ENCODE measurements around the gene LSM4. TPM values are rescaled to one million over a fixed set of nuclear protein-coding genes. Genes with fewer than 3 reads are reported as not detected.

Gene LSM4
- total and polyA plus RNA-seq, 10 donors: 55.8 to 192 (median 80.2) TPM

DNA sequence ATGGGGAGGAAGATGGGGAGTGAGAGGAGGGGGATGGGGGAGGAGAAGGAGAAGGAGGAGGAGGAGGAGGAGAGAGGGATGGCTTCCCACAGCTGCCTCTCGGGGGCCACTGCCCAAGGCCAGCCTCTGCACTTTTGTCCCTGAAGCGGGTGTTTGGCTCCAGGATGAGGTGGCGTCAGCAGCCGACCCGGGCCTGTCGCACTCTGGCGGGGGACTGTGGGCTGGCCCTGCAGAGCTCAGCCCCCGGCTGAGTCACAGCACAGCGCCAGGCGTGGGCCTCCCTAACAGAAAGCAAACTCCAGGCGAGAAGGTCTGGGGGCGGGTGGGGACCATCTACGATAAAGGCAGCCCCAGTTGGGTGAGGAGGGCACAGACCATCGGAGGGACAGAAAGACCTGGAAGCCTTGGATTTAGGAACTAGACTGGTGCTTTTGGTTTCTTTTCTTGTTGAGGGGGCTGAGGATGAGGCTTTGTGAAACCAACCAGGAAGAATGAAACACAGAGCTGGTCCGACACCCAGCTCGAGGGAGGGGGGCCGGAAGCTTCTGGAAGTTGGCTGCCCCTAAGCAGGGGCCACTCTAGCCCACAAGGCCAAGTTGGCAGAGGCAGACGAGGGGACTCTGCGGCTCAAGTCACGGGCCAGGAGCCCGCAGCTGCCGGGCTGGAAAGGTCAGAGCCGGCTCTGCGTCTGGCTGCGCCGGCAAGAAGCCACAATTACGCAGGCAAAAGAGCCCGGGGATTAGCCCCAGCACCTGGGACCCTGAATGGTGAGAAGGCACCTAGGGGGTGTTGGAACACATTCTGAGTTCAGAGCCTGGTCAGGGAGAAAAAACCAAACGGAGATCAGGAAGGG lies 18.2 kb downstream of the LSM4 start:
- WGBS, 5 donors: 0% methylated on average over 25 to 29 of the region's 29 CpGs
- DNase-seq: peak; percentile 94

DNA sequence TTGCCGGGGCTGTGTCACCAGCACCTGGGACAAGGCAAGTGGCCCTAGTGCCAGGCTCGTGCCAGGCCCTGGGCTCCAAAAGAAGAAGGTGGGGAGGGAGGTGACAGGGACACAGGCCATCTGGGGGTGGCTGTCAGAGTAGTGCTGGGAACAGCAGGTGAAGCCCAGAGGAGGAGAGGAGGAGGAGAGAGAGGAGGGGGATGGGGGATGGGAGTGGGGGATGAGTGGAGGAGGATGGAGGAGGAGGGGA lies 18.7 kb downstream of the LSM4 start:
- peak overlapping the region; percentile 93 to 99 (median 98) for H3K27ac ChIP-seq
- no peak for TF ChIP-seq POLR2A (IDR thresholded peaks at IDR 0.05)
- TF ChIP-seq POLR2AphosphoS5 (IDR thresholded peaks at IDR 0.05): no peak
- TF ChIP-seq, protein P1, sequence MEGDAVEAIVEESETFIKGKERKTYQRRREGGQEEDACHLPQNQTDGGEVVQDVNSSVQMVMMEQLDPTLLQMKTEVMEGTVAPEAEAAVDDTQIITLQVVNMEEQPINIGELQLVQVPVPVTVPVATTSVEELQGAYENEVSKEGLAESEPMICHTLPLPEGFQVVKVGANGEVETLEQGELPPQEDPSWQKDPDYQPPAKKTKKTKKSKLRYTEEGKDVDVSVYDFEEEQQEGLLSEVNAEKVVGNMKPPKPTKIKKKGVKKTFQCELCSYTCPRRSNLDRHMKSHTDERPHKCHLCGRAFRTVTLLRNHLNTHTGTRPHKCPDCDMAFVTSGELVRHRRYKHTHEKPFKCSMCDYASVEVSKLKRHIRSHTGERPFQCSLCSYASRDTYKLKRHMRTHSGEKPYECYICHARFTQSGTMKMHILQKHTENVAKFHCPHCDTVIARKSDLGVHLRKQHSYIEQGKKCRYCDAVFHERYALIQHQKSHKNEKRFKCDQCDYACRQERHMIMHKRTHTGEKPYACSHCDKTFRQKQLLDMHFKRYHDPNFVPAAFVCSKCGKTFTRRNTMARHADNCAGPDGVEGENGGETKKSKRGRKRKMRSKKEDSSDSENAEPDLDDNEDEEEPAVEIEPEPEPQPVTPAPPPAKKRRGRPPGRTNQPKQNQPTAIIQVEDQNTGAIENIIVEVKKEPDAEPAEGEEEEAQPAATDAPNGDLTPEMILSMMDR (IDR thresholded peaks at IDR 0.05 in 8 of 11, conservative IDR thresholded peaks at IDR 0.05 in 3 of 11): no peak
- H3K9me3 ChIP-seq: no peaks in the 10 kb centered on the region
- peak overlapping the region; percentile 9 to 68 (median 33) for H3K4me3 ChIP-seq
- H3K4me1 ChIP-seq: peaks cover 61 to 91% (median 70%) of the 10 kb centered on the region in 6 donors
- WGBS, 5 donors: 2 to 12% (median 6%) methylated on average over 2 of the region's 2 CpGs
- H3K36me3 ChIP-seq: peaks cover 0 to 30% (median 8%) of the 10 kb centered on the region in 6 donors
- peak; percentile 83 for DNase-seq
- intact Hi-C loops (cut with DNase I; ENCODE audit: low total_unique reads): no loop called here
- no peaks in the 10 kb centered on the region for H3K27me3 ChIP-seq (replicated peaks in 1 of 7)

More for the DNA sequence above, 18.2 kb downstream of the LSM4 start:
- Histone ChIP-seq H3K36me3 (peaks cover 0 to 36% (median 13%) of the 10 kb centered on the region in 6 donors), H3K9me3 (no peaks in the 10 kb centered on the region), H3K4me3 (peak overlapping the region; percentile 1 to 68 (median 33)), H3K27ac (peak overlapping the region; percentile 93 to 99 (median 98)), H3K4me1 (peaks cover 61 to 96% (median 73%) of the 10 kb centered on the region in 6 donors), H3K27me3 (replicated peaks in 1 of 7) (no peaks in the 10 kb centered on the region)
- peak; percentile 89 to 93 (median 92) for TF ChIP-seq POLR2AphosphoS5 (IDR thresholded peaks at IDR 0.05)
- TF ChIP-seq, protein P1 (IDR thresholded peaks at IDR 0.05 in 8 of 11, conservative IDR thresholded peaks at IDR 0.05 in 3 of 11): peak in 1 of 11 experiments; percentile 18
- TF ChIP-seq POLR2A (IDR thresholded peaks at IDR 0.05): peak in 2 of 3 donors; percentile 63 to 64
- intact Hi-C loops (cut with DNase I; ENCODE audit: low total_unique reads): no loop called here

DNA sequence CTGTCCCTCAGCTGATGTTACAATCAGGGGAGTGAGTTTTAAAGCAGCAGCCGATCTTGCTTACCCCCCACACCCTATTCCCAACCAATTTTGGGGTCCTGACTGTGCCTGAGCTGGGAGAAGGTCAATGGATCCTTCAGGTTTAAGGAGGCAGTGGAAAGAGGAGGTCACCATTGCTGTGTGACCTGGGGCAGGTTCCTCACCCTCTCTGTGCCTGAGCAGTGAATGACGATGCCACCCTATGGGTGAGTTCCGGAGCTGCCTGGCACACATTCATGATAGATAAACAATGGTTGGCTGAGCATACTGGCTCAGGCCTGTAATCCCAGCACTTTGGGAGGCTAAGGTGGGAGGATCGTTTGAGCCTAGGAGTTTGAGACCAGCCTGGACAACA lies 21.2 kb downstream of the LSM4 start:
- TF ChIP-seq POLR2AphosphoS5 (IDR thresholded peaks at IDR 0.05) (no peak), POLR2A (IDR thresholded peaks at IDR 0.05) (no peak)
- TF ChIP-seq, protein P1 (IDR thresholded peaks at IDR 0.05 in 8 of 11, conservative IDR thresholded peaks at IDR 0.05 in 3 of 11): no peak
- intact Hi-C loops (cut with DNase I; ENCODE audit: low total_unique reads): no loop called here
- no peak overlapping the region for H3K4me3 ChIP-seq
- no peak for DNase-seq
- H3K4me1 ChIP-seq: peaks cover 45 to 66% (median 47%) of the 10 kb centered on the region in 6 donors
- no peaks in the 10 kb centered on the region for H3K27me3 ChIP-seq (replicated peaks in 1 of 7)
- no peaks in the 10 kb centered on the region for H3K9me3 ChIP-seq
- H3K36me3 ChIP-seq: peaks cover 0 to 6% (median 2%) of the 10 kb centered on the region in 6 donors
- peak overlapping the region; percentile 39 to 99 (median 96) for H3K27ac ChIP-seq
- WGBS, 5 donors: 83 to 90% (median 86%) methylated on average over 4 of the region's 4 CpGs
